Lower leg skin (tissue), 3 donors: ENCODE measurements around the gene DDX19B.

Source experiments
- POLR2A ChIP-seq, 2 donors: fragments of 450-650 bp; IDR thresholded peaks; one replicate each; pipeline ENCODE4 v1.6.1; 2016 to 2017; ENCODE audit warnings: antibody characterized with exemption in 2 of 2, mild to moderate bottlenecking in 1 of 2, moderate library complexity in 1 of 2
- TF ChIP-seq, protein P1 (sequence below), 3 donors: fragments of 450-650 bp; IDR thresholded peaks; one replicate each; pipeline ENCODE4 v1.5.1; 2016; ENCODE audit warnings: antibody characterized with exemption in 3 of 3, mild to moderate bottlenecking in 3 of 3, moderate library complexity in 2 of 3

- TF ChIP-seq, protein P1, sequence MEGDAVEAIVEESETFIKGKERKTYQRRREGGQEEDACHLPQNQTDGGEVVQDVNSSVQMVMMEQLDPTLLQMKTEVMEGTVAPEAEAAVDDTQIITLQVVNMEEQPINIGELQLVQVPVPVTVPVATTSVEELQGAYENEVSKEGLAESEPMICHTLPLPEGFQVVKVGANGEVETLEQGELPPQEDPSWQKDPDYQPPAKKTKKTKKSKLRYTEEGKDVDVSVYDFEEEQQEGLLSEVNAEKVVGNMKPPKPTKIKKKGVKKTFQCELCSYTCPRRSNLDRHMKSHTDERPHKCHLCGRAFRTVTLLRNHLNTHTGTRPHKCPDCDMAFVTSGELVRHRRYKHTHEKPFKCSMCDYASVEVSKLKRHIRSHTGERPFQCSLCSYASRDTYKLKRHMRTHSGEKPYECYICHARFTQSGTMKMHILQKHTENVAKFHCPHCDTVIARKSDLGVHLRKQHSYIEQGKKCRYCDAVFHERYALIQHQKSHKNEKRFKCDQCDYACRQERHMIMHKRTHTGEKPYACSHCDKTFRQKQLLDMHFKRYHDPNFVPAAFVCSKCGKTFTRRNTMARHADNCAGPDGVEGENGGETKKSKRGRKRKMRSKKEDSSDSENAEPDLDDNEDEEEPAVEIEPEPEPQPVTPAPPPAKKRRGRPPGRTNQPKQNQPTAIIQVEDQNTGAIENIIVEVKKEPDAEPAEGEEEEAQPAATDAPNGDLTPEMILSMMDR (IDR thresholded peaks at IDR 0.05) = peak in 1 of 3 donors; percentile 47
- peak in 1 of 2 donors; percentile 24 for TF ChIP-seq POLR2A (IDR thresholded peaks at IDR 0.05)
Measured at GRCh38 chr16:70289229-70290094, 9.5 kb upstream of the DDX19B start, which contains the start of gene AARS1.
